HG03558 (cell line): ENCODE data around the gene ITGB8.

Experiments used
- ATAC-seq: cut with Tn5 transposase; IDR thresholded peaks from one replicate; pipeline ENCODE4 v1.9.1; 2021; ENCODE audit warnings: moderate number of reproducible peaks; ENCODE audit not compliant: unreplicated experiment; ENCODE audit errors: extremely low read depth

The ITGB8 gene

DNA sequence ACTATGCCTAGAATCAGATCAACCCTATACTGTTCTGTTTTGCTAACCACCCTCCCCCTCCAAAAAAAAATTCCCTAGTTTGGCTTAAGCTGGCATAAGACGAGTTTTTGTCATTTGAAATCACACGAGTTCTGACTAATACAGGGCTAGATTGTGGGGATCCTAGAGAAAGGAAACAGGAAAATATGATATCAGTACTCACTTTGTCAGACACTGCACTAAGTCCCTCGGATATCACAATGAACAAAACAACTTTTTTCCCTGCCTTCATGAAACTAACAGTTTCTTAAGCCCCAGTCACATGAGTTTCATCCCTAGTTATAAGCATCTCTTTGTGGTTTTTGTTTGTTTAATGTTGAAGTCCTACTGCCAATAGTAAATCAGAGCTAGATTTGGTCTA lies 118.5 kb downstream of the ITGB8 start:
- ATAC-seq, result no peak

DNA sequence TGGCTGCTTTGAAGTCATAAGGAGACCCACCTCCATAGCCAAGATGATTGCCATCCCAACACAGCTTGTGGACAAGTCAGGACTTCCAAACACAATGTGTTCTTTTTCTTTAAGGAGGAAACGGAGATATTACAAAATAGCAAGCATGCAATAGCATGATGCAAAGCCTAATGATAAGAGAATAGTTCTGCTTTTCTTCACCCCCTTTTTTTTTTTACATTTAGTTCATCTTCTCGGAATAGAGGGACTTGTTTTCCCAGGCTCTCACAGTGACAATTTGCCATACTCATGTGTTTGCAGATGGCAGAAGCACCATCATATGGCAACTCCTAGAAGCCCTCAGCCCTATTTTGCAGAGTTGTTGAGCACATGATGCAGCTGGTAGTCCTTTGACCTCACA lies 119.8 kb downstream of the ITGB8 start:
- ATAC-seq, result no peak

DNA sequence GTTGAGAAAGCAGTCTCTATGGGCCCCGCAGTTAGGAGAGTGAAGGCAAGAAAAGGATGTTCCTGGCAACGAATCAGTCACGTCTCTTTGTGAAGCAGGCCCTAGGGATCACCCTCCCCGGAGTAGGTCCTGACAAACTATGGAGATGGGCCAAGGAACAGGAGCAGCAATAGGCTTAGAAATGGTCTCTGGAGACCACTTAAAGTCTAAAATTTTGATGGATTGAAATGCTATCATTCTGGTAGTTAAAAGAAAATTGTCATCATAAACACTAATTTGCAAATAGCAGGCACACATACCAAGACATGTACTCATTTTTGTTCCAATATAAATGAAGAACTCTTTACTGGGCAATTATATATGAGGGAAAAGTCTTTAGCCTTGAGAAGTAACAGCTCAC lies 123.5 kb downstream of the ITGB8 start:
- no peak for ATAC-seq

DNA sequence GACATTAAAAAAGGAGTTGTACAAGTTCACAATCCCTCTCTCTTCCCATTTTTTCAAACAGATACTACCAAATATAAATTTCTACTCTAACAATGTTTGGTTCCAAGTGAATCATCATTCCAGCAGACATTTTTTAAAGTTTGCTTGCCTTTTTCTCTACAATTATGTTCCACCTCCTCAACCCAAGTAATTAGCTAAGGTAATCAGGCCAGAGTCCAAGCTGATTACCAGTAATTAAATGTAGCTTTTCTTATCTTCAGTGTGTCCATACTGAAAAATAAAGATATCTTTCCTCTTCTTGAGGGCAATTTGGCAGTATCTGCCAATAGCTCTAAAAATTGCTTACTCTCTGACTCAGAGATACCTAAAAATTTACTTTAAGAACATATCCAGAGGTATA lies 126.0 kb downstream of the ITGB8 start:
- no peak for ATAC-seq

DNA sequence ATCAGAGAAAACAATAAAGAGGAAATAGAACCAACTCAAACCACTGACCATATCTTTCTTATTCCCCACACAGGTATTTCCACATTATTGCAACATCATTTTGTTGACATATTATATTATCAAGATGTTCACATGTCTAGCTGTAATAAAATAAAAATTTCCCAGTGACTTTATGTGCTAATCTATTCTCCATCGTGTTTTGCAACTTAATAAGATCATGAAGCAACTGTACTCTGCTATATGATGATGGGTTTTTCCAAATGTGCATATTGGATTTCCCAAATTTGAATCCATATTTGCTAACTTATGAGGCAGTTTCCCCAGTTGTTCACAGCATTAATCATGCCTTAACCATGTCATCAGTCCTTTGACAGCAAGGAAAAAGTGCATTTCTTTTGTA lies 127.8 kb downstream of the ITGB8 start:
- no peak for ATAC-seq

DNA sequence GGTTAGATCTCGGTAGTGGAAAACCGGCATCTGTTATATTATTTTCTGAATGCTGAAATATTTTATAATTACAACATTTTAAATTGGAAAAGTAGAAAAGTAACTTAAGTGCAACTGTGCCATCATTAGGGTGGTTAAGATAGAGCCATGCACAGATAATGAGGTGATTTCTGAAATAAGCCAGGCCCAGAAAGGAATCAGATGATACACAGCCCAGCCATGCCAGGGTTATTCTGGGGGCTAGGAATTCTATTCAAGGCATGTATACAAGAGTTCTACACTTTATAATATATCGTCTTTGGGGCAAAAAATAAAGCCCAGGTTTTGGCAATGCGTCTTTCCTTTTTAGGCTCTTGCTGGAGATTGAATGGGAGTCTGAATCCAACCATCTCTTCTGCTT lies 128.7 kb downstream of the ITGB8 start:
- ATAC-seq, result no peak

DNA sequence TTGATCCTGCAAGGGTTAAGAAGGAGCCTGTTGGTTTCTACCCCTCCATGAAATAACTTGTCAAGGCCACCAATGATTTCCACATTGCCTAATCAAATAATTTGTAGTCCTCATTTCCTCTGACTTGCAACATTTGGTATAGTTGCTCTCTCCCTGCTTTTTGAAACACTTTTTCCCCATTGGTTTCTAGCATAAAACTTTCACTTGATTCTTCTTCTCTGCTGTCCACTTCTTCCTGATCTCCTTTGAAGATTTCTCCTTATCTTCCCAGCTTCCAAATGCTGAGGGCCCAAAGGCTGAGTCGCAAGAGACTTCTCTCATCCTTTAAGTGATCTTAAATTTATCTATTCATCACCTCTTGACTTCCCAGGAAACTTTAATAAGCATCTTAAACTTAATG lies 134.2 kb downstream of the ITGB8 start:
- no peak for ATAC-seq
